Astrocyte (in vitro differentiated cells and primary cell): ENCODE measurements around the gene ANKRD60. TPM values are rescaled to one million over a fixed set of nuclear protein-coding genes. Genes with fewer than 3 reads are reported as not detected.

ENCODE experiments used
- DNase-seq: peaks from one replicate; pipeline ENCODE4 v3.0.0-alpha.2; 2010; ENCODE audit warnings: low read depth
- FAIRE-seq: peaks from 2 replicates; lab custom pipeline; 2011; peaks lifted over from hg19 to GRCh38; lab: Jason Lieb, UNC
- H2AFZ ChIP-seq: 2 replicates; pipeline ENCODE4 v1.6.0; 2012; ENCODE audit warnings: low read depth, low read length, inconsistent platforms
- H3K27ac ChIP-seq: 2 replicates; pipeline ENCODE4 v1.5.1; 2011; ENCODE audit warnings: low read depth, low read length, inconsistent platforms
- H3K27me3 ChIP-seq: 2 replicates; pipeline ENCODE4 v1.6.0; 2011; ENCODE audit warnings: low read length, inconsistent platforms; ENCODE audit not compliant: insufficient read depth
- H3K36me3 ChIP-seq: 2 replicates; pipeline ENCODE4 v1.5.1; 2011; ENCODE audit warnings: low read length, inconsistent platforms; ENCODE audit not compliant: insufficient read depth
- H3K4me1 ChIP-seq: 2 replicates; pipeline ENCODE4 v1.5.1; 2011; ENCODE audit warnings: low read length, inconsistent platforms; ENCODE audit not compliant: insufficient read depth
- H3K4me2 ChIP-seq: 2 replicates; pipeline ENCODE4 v1.6.0; 2012; ENCODE audit warnings: low read length, inconsistent platforms
- H3K4me3 ChIP-seq: 2 replicates; pipeline ENCODE4 v1.5.1; 2011; ENCODE audit warnings: low read depth, mild to moderate bottlenecking, low read length, inconsistent platforms; ENCODE audit not compliant: insufficient read depth
- H3K79me2 ChIP-seq: 2 replicates; pipeline ENCODE4 v1.6.0; 2012; ENCODE audit warnings: mild to moderate bottlenecking, low read length, inconsistent platforms; ENCODE audit not compliant: insufficient read depth
- H3K9ac ChIP-seq: 2 replicates; pipeline ENCODE4 v1.6.0; 2012; ENCODE audit warnings: mild to moderate bottlenecking, low read length, inconsistent platforms
- H3K9me3 ChIP-seq: 2 replicates; pipeline ENCODE4 v1.5.1; 2012; ENCODE audit warnings: low read depth, mild to moderate bottlenecking, low read length, inconsistent platforms; ENCODE audit not compliant: insufficient read depth
- H4K20me1 ChIP-seq: 2 replicates; pipeline ENCODE4 v1.6.0; 2012; ENCODE audit warnings: low read length, inconsistent platforms; ENCODE audit not compliant: insufficient read depth
- H3K27ac Mint-ChIP-seq: one replicate; pipeline ENCODE4 v1.8.0; 2021; ENCODE audit warnings: mild to moderate bottlenecking, mixed read lengths; ENCODE audit not compliant: unreplicated experiment
- H3K27me3 Mint-ChIP-seq: one replicate; pipeline ENCODE4 v1.8.0; 2021; ENCODE audit warnings: low read depth, mixed read lengths; ENCODE audit not compliant: unreplicated experiment
- H3K36me3 Mint-ChIP-seq: one replicate; pipeline ENCODE4 v1.8.0; 2021; ENCODE audit warnings: low read depth, mixed read lengths; ENCODE audit not compliant: unreplicated experiment
- H3K4me1 Mint-ChIP-seq: one replicate; pipeline ENCODE4 v1.8.0; 2021; ENCODE audit warnings: low read depth, mixed read lengths; ENCODE audit not compliant: unreplicated experiment
- H3K4me3 Mint-ChIP-seq: one replicate; pipeline ENCODE4 v1.8.0; 2021; ENCODE audit warnings: mild to moderate bottlenecking, moderate library complexity, mixed read lengths; ENCODE audit not compliant: unreplicated experiment
- H3K9me3 Mint-ChIP-seq: one replicate; pipeline ENCODE4 v1.8.0; 2021; ENCODE audit warnings: mild to moderate bottlenecking, mixed read lengths; ENCODE audit not compliant: unreplicated experiment
- EZH2 ChIP-seq: IDR thresholded peaks from 2 replicates; pipeline ENCODE4 v1.6.1; 2012; ENCODE audit warnings: mild to moderate bottlenecking, low read length, inconsistent platforms; ENCODE audit not compliant: insufficient read depth
- total RNA-seq: library from RNA; stranded (reverse); gene quantifications from 2 replicates; pipeline ENCODE4 v1.2.1, GENCODE V29; 2021
- TF ChIP-seq, protein P1 (sequence below): IDR thresholded peaks from 2 replicates; pipeline ENCODE4 v1.5.1; 2011; ENCODE audit warnings: low read depth, mild to moderate bottlenecking, inconsistent platforms, low read length, moderate library complexity; ENCODE audit not compliant: insufficient read depth

ANKRD60 gene
- total RNA-seq, 1 donor from 2014 or later = not detected

DNA sequence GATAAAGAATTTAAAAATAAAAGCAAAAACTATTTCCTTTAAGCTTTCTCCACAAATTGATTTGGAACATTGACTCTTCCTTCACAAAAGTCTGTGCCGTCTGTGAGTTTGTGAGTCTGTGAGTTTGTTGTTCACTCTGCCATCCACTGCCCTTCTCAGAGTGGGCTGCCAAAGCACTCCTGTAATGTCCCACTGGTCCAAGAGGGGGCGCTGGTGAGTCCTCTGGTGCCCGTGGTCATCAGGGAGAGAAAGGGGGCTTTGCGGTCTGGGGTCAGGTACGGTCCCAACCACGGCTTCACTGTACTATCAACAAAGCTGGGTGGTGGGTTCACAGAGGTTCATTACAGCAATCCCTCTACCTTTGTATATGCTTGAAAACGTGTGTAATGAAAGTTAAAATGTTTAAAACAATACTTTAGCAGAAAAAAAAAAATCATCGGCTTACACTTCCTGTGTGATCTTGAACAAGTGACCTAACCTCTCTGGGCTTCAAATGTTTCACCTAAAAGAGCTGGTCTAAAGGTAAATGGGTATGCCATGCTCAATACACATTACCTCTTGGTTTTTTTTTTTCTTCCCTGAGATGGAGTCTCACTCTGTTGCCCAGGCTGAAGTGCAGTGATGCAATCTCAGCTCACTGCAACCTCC lies 5.6 kb upstream of the ANKRD60 start:
- H3K27ac Mint-ChIP-seq = no peak overlapping the region
- FAIRE-seq (no peak), DNase-seq (no peak)
- H3K4me1 ChIP-seq = peaks cover 18% of the 10 kb centered on the region
- H3K9ac ChIP-seq = no peak overlapping the region
- peaks cover 8% of the 10 kb centered on the region for H3K36me3 Mint-ChIP-seq
- H3K27me3 ChIP-seq = no peaks in the 10 kb centered on the region
- H3K9me3 ChIP-seq = no peaks in the 10 kb centered on the region
- TF ChIP-seq EZH2 = no peak
- TF ChIP-seq, protein P1, sequence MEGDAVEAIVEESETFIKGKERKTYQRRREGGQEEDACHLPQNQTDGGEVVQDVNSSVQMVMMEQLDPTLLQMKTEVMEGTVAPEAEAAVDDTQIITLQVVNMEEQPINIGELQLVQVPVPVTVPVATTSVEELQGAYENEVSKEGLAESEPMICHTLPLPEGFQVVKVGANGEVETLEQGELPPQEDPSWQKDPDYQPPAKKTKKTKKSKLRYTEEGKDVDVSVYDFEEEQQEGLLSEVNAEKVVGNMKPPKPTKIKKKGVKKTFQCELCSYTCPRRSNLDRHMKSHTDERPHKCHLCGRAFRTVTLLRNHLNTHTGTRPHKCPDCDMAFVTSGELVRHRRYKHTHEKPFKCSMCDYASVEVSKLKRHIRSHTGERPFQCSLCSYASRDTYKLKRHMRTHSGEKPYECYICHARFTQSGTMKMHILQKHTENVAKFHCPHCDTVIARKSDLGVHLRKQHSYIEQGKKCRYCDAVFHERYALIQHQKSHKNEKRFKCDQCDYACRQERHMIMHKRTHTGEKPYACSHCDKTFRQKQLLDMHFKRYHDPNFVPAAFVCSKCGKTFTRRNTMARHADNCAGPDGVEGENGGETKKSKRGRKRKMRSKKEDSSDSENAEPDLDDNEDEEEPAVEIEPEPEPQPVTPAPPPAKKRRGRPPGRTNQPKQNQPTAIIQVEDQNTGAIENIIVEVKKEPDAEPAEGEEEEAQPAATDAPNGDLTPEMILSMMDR = peak; percentile 69
- H3K36me3 ChIP-seq = peaks cover 7% of the 10 kb centered on the region
- H3K27me3 Mint-ChIP-seq = peaks cover 11% of the 10 kb centered on the region
- no peak overlapping the region for H2AFZ ChIP-seq
- peaks cover 4% of the 10 kb centered on the region for H4K20me1 ChIP-seq
- H3K4me3 ChIP-seq = no peak overlapping the region
- H3K4me3 Mint-ChIP-seq = no peak overlapping the region
- H3K27ac ChIP-seq = no peak overlapping the region
- H3K4me1 Mint-ChIP-seq = peaks cover 8% of the 10 kb centered on the region
- no peaks in the 10 kb centered on the region for H3K9me3 Mint-ChIP-seq
- H3K4me2 ChIP-seq = no peak overlapping the region
- no peaks in the 10 kb centered on the region for H3K79me2 ChIP-seq

DNA sequence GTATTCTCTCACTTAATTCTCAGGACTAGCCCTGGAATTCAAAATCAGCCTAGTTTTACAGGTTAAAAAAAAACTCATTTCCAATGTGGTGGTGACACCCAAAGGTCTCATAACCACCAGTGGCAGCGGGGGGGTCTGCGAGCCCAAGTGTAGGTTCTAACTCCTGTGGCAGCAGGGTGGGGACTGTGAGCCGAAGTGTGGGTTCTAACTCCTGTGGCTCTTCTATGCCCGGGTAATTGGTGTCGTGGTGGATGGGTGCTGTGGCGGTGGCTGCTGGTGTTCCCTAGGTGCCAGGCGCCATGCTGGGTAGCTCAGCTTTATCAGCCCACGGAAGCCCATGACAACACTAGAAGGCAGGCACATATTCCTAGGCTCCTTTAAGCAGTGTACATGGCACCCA lies 4.9 kb upstream of the ANKRD60 start:
- no peak overlapping the region for H3K4me2 ChIP-seq
- Mint-ChIP-seq H3K36me3 (peaks cover 8% of the 10 kb centered on the region), H3K27ac (no peak overlapping the region), H3K4me3 (no peak overlapping the region), H3K27me3 (peaks cover 11% of the 10 kb centered on the region), H3K9me3 (no peaks in the 10 kb centered on the region), H3K4me1 (peaks cover 10% of the 10 kb centered on the region)
- peaks cover 4% of the 10 kb centered on the region for H4K20me1 ChIP-seq
- H3K36me3 ChIP-seq = peaks cover 7% of the 10 kb centered on the region
- H3K4me3 ChIP-seq = no peak overlapping the region
- no peaks in the 10 kb centered on the region for H3K9me3 ChIP-seq
- H2AFZ ChIP-seq = no peak overlapping the region
- no peaks in the 10 kb centered on the region for H3K27me3 ChIP-seq
- FAIRE-seq (no peak), DNase-seq (no peak)
- H3K9ac ChIP-seq = no peak overlapping the region
- H3K4me1 ChIP-seq = peaks cover 22% of the 10 kb centered on the region
- TF ChIP-seq, protein P1 = no peak
- no peak for TF ChIP-seq EZH2
- H3K79me2 ChIP-seq = no peaks in the 10 kb centered on the region
- no peak overlapping the region for H3K27ac ChIP-seq

DNA sequence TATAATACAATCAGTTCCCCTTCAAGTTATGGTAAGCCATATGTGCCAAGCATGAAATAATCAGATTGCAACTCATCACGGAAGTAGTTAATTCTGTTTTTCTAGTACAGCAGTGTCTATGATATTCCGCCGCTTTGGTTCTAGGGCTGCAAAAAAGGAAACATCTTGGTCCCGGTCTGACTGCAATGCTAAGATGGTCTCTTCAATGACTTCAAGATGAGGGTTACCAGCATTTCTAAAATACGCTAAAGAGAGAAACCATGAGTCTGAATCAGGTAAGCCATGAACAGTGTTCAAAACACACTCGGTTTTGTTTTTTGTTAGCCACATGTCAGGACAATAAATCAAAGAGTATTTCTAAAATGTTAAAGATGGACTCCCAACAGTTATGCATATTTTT lies 3.2 kb upstream of the ANKRD60 start:
- Mint-ChIP-seq H3K27ac (no peak overlapping the region), H3K36me3 (peaks cover 12% of the 10 kb centered on the region), H3K27me3 (peaks cover 25% of the 10 kb centered on the region), H3K9me3 (peaks cover 4% of the 10 kb centered on the region), H3K4me1 (peaks cover 8% of the 10 kb centered on the region), H3K4me3 (no peak overlapping the region)
- no peaks in the 10 kb centered on the region for H3K9me3 ChIP-seq
- peaks cover 9% of the 10 kb centered on the region for H3K4me1 ChIP-seq
- no peak for TF ChIP-seq EZH2
- TF ChIP-seq, protein P1 = no peak
- no peak overlapping the region for H3K9ac ChIP-seq
- no peak overlapping the region for H3K4me3 ChIP-seq
- peaks cover 15% of the 10 kb centered on the region for H3K27me3 ChIP-seq
- peaks cover 7% of the 10 kb centered on the region for H3K36me3 ChIP-seq
- DNase-seq = no peak
- H3K79me2 ChIP-seq = no peaks in the 10 kb centered on the region
- no peak overlapping the region for H2AFZ ChIP-seq
- FAIRE-seq = no peak
- no peak overlapping the region for H3K4me2 ChIP-seq
- H3K27ac ChIP-seq = no peak overlapping the region
- peaks cover 4% of the 10 kb centered on the region for H4K20me1 ChIP-seq
